ENCODE data around the gene PACRG.

PACRG gene

GRCh38 chr6:163185744-163186143 lies 458.0 kb downstream of the PACRG start:
- DNase-seq: no peak

GRCh38 chr6:163186527-163186926 lies 458.8 kb downstream of the PACRG start:
- DNase-seq: no peak

GRCh38 chr6:163187201-163187600 lies 459.4 kb downstream of the PACRG start:
- DNase-seq: no peak

- DNase-seq: no peak
Observed at GRCh38 chr6:163187606-163188005, 459.8 kb downstream of the PACRG start.

- no peak for DNase-seq
Observed at GRCh38 chr6:163188746-163189145, 461.0 kb downstream of the PACRG start.

- no peak for DNase-seq
Observed at GRCh38 chr6:163189609-163190008, 461.8 kb downstream of the PACRG start.

- no peak for DNase-seq
Observed at GRCh38 chr6:163190786-163191185, 463.0 kb downstream of the PACRG start.

- DNase-seq: no peak
Observed at GRCh38 chr6:163191704-163192537, 464.1 kb downstream of the PACRG start.

GRCh38 chr6:163192591-163192990 lies 464.8 kb downstream of the PACRG start:
- DNase-seq: no peak

- DNase-seq: no peak
Observed at GRCh38 chr6:163193326-163193725, 465.6 kb downstream of the PACRG start.

GRCh38 chr6:163195721-163196691 lies 468.2 kb downstream of the PACRG start:
- no peak for DNase-seq

GRCh38 chr6:163197839-163198238 lies 470.1 kb downstream of the PACRG start:
- DNase-seq: no peak

- no peak for DNase-seq
Observed at GRCh38 chr6:163198396-163198795, 470.6 kb downstream of the PACRG start.

- DNase-seq: no peak
Observed at GRCh38 chr6:163199371-163199770, 471.6 kb downstream of the PACRG start.

GRCh38 chr6:163200289-163200688 lies 472.5 kb downstream of the PACRG start:
- DNase-seq: no peak

GRCh38 chr6:163200694-163201093 lies 472.9 kb downstream of the PACRG start:
- no peak for DNase-seq

GRCh38 chr6:163201855-163202254 lies 474.1 kb downstream of the PACRG start:
- no peak for DNase-seq

- no peak for DNase-seq
Observed at GRCh38 chr6:163206196-163206595, 478.4 kb downstream of the PACRG start.

GRCh38 chr6:163207431-163208383 lies 479.9 kb downstream of the PACRG start:
- no peak for DNase-seq

- DNase-seq: no peak
Observed at GRCh38 chr6:163209005-163209404, 481.2 kb downstream of the PACRG start.

GRCh38 chr6:163212123-163212522 lies 484.3 kb downstream of the PACRG start:
- DNase-seq: no peak

GRCh38 chr6:163214259-163214658 lies 486.5 kb downstream of the PACRG start:
- DNase-seq: no peak

Measured in activated T-cell treated with anti-CD3 and anti-CD28 coated beads, Interleukin-2, amount 50 U/mL, for 48 hours (primary cell).